ENCODE results near the gene SLC22A23.

- TF ChIP-seq EZH2 (IDR thresholded peaks at IDR 0.05) (no peak), POLR2AphosphoS5 (IDR thresholded peaks at IDR 0.05; ENCODE audit: borderline replicate concordance, low read depth, low read length) (no peak), FOXP2 (optimal IDR thresholded peaks at IDR 0.05; ENCODE audit: control extremely low read depth, extremely low read length, insufficient read depth) (no peak)
These were observed 170.1 kb downstream of the SLC22A23 start for GRCh38 chr6:3286641-3287171.

Measured in SK-N-MC (cell line).